GM04504 (cell line): Measurements from ENCODE around the gene N4BP2L1.

Experiments used
- DNase-seq: peaks from one replicate; pipeline ENCODE4 v3.0.0-alpha.2; 2012; ENCODE audit warnings: low read depth

N4BP2L1 gene

GRCh38 chr13:32427852-32428580 is at the start of gene N4BP2L1:
Gene N4BP2L1 (minus strand): TSS chr13:32428130. CDS start chr13:32428082, 48 bp downstream.
- no peak for DNase-seq

- no peak for DNase-seq
These were observed 49.0 kb upstream of the N4BP2L1 start for GRCh38 chr13:32476892-32477291.

GRCh38 chr13:32476021-32476731 is 48.2 kb upstream of the N4BP2L1 start:
- DNase-seq = no peak

- no peak for DNase-seq
These were observed 47.3 kb upstream of the N4BP2L1 start for GRCh38 chr13:32474999-32475792.

- DNase-seq = no peak
These were observed 45.7 kb upstream of the N4BP2L1 start for GRCh38 chr13:32473650-32474049.

GRCh38 chr13:32472194-32472621 is 44.3 kb upstream of the N4BP2L1 start:
- no peak for DNase-seq

GRCh38 chr13:32471187-32471922 is 43.4 kb upstream of the N4BP2L1 start:
- DNase-seq = no peak

GRCh38 chr13:32468502-32469142 is 40.7 kb upstream of the N4BP2L1 start:
- no peak for DNase-seq

GRCh38 chr13:32456591-32456990 is 28.7 kb upstream of the N4BP2L1 start:
- DNase-seq = no peak

GRCh38 chr13:32455594-32455903 is 27.6 kb upstream of the N4BP2L1 start:
- DNase-seq = no peak

- DNase-seq = no peak
These were observed 27.1 kb upstream of the N4BP2L1 start for GRCh38 chr13:32454886-32455593.

- DNase-seq = no peak
These were observed 26.1 kb upstream of the N4BP2L1 start for GRCh38 chr13:32453981-32454380.

- DNase-seq = no peak
These were observed 21.0 kb upstream of the N4BP2L1 start for GRCh38 chr13:32448972-32449371.

- no peak for DNase-seq
These were observed 20.1 kb upstream of the N4BP2L1 start for GRCh38 chr13:32447894-32448623.

GRCh38 chr13:32446773-32447465 is 19.0 kb upstream of the N4BP2L1 start:
- DNase-seq = no peak

GRCh38 chr13:32446220-32446619 is 18.3 kb upstream of the N4BP2L1 start:
- DNase-seq = no peak

- DNase-seq = no peak
These were observed 17.5 kb upstream of the N4BP2L1 start for GRCh38 chr13:32445461-32445860.

- DNase-seq = no peak
These were observed 15.2 kb upstream of the N4BP2L1 start for GRCh38 chr13:32443111-32443510.

- DNase-seq = no peak
These were observed 10.9 kb upstream of the N4BP2L1 start for GRCh38 chr13:32438871-32439270.

- DNase-seq = no peak
These were observed 4.9 kb upstream of the N4BP2L1 start for GRCh38 chr13:32432856-32433255.
